GM21619 (cell line): ENCODE measurements around the gene RAMP3.

Experiments
- ATAC-seq: cut with Tn5 transposase; IDR thresholded peaks from one replicate; pipeline ENCODE4 v1.9.1; 2021; ENCODE audit not compliant: unreplicated experiment

Gene RAMP3

GRCh38 chr7:45178241-45179225 is 20.9 kb downstream of the RAMP3 start:
- no peak for ATAC-seq

DNA sequence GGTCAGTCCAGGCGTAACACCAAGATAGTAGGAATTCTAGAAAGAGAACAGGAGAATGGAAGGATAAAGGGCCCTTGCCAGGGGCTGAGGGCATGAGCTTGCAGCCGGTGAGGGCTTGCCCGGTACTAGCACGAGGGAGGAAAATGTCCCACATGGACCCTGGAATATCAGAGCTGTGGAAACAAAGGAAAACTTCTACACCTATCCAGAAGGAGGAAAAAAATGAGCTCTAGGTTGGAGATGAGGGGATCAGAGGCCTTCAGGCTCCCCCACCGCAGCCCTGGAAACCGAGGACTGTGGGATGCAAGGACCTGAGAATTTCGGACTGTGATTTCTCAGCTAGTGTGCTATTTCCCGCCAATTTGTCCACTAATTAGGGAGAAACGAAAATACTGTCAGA is 22.1 kb downstream of the RAMP3 start:
- no peak for ATAC-seq

DNA sequence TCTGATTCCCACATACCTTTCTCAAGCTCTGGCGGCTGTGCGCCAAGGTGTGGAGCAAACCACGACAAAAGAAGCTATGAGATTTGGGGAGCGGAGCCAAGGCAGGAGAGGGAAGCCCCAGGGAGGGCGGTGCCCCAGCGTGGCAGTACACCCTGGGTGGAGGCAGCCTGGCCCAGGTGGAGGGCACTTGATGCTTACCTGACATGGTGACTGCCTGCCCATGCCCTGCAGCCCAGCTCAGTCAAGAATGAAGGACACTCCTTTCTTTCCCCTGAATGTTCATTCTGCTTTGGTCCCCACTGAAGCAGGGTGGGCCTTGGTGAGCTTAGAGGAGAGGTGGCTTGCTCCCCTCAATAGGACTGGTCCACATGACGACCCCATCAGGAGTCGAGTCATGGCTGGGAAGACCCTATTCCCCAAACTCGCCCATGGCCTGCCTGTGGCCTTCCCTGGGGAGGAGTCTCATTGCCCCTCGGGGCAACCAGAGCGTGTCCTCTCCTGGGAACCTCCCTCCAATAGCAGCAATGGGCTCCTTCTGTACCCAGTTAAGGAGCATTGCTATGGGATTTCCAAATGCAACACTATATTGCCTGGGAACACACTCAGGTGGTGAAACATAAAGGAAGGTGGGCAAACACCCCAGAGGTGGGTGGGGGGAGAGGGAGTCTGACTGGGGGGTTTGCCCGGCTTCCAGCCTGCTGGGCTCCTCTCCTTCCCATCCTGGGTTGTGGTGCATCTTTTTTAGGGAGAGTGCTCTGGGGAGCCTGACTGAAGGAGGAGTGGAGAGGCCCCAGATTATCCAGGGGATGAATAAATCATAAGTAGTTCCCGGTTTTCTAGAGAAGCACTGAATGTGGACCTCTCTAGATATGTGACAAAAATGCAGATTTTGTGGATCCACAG is 22.7 kb downstream of the RAMP3 start:
- no peak for ATAC-seq

GRCh38 chr7:45181286-45181960 is 23.8 kb downstream of the RAMP3 start:
- no peak for ATAC-seq

DNA sequence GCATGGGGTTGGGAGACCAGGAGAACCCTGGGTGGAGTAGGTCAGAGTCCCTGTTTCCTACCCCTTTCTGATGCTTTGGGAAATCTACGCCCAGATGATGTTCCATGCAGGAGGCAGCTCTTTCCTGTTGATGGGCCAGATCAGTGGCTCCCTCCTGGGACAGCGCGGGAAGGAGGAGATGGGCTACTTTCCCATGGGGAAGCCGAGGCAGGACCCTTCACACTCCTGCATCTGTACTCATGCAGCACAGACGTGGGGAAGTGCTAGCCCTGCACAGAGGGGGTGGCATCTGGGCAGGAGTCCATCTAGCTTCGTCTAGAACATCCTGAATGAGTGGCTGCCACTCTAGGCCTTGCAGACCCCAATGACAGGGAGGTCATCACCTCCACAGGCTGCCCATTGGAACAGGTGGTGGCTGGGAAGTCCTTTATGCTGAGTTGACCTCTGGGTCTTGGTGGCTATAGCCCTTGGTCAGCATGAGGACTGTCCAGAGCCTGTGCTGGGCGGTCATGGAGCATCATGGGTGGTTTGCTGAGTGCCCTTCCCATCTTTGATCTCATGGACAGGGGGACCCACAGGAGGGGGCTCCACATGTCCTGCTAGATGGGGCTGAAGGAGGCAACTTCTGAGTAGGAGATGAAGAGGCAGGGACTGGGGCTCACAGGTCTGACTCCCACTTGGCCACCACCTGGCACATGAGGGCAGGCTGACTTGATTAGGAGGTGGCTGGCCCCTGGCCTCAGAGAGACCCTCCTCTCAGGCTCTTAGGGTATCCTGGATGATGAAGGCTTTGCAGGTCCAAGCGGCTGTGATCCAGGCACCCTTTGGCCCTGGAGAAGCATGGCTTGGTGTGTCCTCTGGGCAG is 24.6 kb downstream of the RAMP3 start:
- no peak for ATAC-seq

GRCh38 chr7:45182856-45183710 is 25.5 kb downstream of the RAMP3 start:
- ATAC-seq = no peak

- no peak for ATAC-seq
Observed at GRCh38 chr7:45183711-45184210, 26.2 kb downstream of the RAMP3 start.

DNA sequence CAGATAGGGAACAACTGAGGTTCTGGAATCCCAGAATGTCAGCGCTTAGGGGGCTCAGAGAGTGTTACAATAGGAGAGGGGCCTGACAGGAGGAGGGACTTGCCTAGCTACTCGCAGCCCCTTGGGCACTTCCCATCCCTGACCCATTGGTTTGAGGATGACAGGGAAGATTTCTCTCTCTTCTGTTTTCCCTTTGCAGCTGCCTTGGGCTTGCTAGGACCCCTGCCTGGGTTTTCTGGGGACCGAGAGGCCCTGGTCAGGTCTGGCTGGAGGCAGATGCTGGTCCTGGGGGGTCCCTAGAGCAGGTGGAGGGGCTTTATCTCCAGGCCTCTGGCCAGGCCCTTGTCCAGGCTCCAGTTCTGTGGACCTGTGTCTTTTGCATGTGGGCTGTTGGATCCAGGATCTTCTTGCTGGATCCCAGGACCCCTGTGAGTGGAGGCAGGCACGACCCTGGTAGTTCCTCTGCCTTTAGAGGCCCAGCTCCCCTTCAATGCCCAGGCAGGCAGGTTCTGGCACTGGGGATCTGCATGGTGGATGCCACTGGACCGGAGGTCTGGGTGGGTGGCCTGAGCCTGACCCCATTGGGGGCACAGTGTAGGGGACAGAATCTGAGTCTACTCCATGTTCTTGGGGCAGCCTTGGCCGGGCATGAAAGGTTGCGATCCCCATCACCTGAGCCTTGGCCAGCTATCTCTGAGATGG is 26.9 kb downstream of the RAMP3 start:
- no peak for ATAC-seq

GRCh38 chr7:45185028-45185863 is 27.7 kb downstream of the RAMP3 start:
- no peak for ATAC-seq

DNA sequence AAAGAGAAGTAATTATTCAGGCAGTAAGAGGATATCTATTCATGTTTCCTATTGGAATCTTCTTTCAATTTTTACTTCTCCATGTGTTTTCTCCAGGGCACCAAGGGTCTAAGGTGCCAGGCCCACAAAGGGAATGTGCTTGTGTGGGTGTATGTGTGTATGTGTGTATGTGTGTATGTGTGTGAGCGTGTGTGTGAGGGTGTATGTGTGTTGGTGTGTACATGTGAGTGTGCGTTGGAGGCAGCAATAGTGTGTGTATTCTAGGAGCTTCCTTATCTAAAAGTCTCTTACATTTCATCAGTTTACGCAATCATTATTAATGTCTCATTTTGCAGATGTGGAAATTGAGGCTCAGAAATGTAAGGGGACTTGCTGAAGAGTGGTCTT is 28.3 kb downstream of the RAMP3 start:
- ATAC-seq = no peak

DNA sequence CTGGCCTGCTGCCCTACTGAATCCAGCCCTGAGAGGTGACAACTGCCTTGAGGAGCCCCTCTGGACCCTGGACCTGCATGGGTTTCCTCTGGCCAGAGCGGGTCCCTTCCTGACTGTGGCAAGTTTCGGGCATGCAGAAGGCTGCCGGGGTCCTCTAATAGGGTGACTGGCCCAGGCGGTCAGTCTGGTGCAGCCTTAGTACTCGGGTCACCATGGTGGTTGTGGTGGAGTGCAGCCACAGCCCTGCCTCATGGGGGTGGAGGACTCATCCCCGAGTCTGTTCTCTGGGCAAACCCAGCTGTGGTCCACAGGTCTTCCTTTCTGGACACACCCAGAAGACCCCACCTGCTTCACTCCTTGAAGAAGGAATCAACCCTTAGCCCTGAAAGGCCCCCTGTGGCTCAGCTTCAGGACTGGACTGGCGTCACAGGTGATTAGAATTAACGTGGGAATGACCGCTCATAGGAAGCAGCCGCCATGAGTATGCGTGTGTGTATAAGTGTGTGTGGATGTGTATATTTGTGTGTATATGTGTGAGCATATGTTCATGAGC is 28.7 kb downstream of the RAMP3 start:
- no peak for ATAC-seq

DNA sequence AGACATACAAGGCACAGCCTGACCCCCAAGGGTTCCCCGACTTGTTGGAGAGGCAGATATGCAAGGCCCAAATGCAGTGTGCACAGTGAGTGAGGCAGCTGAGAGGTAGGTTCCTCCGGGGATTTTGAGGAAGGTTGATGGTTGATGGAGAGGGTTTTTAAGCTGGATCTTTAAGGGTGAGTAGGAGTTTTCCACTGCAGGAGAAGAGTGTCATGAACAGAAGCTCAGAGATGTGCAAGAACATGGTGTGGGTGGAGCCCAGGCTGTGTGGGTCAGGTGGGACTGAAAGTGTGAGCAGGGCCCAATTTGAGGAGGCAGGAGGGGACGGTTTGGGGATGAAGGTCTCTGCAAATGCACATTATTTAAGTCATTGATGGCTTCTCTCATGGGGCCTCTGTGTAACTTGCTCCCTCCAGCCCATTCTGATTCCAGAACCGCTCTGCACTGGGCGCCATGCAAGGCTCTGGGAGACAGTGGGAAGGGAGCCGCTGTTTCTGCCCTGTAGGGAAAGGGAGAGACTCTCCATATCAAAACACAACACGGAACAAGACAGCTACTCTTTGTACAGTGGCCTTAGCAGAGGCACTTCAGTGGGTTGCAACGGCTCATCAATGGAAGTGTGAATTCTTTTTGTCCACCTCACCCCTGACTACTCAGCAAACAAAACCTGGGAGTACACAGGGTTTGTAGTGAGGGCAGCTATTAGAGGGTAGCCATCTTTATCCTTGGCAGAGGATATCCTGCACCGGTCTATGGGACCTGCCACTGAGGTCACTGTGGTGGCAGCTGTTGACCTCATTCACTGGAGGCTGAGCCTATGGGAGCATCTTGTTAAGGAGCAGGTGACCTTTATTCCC is 29.7 kb downstream of the RAMP3 start:
- no peak for ATAC-seq

DNA sequence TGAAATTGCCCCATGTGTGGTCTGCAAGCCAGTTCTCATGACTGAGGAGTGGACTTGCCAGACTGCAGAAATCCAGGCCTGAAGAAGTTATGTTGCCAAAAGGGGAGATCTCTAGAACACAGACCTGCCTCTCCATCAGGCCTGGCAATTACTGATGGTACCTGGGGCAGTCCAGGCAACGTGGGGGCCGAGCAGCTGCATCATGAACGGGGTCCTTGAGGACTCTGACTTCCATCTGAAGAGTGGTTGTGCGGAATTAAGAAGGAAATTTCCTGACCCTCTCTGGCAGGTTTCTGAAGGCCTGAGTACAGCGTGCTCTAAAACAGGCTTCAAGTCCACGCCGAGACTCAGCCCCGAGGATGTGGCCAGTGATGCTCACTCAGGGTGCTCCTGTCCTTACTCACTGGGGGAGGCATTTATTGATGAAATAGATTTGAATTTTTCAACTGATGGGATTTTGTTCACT is 30.4 kb downstream of the RAMP3 start:
- ATAC-seq = no peak

GRCh38 chr7:45188736-45189135 is 31.1 kb downstream of the RAMP3 start:
- ATAC-seq = no peak

DNA sequence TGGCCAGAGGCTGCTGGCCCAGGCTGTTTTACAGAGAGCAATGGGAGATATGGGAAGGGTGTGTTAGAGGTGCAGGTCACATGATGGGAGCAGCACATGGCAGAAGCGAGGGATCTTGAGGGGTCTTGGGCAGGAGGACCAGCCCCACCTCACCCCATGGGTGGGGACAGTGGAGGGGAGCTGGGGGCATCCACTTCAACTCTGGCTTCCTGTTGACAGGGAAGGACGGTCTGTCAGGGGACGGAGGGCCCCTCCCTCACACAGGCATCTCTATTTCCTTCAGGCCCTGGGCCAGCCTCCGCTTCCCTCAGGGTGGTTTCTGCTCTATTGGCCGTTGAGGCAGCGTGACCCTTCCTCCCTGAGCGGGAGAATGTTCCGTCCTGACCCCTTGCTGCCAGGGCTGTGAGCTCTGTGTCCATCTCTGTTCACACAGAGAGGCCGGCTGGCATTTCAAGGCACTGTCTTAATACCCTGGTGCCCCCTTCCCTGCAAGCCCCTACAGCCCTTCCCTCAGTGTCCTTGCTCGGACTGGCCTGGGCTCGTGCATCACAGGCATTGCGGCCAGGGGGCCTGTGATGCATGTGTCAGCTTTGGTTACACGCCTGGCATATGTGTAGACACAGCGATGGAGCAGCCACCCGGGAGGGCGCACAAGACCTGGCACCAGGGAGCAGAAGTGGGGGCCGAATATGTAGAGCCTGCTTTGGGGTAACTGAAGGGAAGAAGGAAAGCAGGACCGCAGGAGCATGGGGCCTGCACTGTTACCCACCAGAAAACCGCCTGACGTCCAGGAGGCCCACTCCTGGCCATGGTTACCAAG is 31.8 kb downstream of the RAMP3 start:
- ATAC-seq = no peak
